A549 (cell line): ENCODE measurements around the gene THEM5. TPM values are rescaled to one million over a fixed set of nuclear protein-coding genes. Genes with fewer than 3 reads are reported as not detected.

Experiments
- ATAC-seq, 2 experiments: fragments of 200-7000 bp in 1 of 2; fragments of >200 bp in 1 of 2; cut with Nextera tagmentation in 1 of 2; cut with Tn5 transposase in 1 of 2; 3 replicates each; pipeline versions ENCODE4 v1.8.0 to v1.9.1; 2018 to 2020; ENCODE audit warnings: mild to moderate bottlenecking in 1 of 2, moderate library complexity in 1 of 2
- CTCF ChIA-PET: fragments of 300-600 bp; sonication (Branson Sonifier 250); formaldehyde crosslinking; extraction: SDS; loops from one replicate; lab custom pipeline; 2021; ENCODE audit warnings: antibody characterized with exemption, inconsistent platforms; lab: Yijun Ruan, JAX
- POLR2A ChIA-PET: fragments of 350-600 bp; formaldehyde crosslinking; extraction: SDS; loops from one replicate; lab custom pipeline; 2021; ENCODE audit warnings: antibody characterized with exemption, inconsistent platforms; lab: Yijun Ruan, JAX
- DNase-seq, 2 experiments: peaks; one replicate each; pipeline versions ENCODE4 v3.0.0 to v3.0.0-alpha.2; 2011 to 2016; ENCODE audit warnings: low read depth in 1 of 2, low spot score in 1 of 2
- FAIRE-seq: peaks from 2 replicates; lab custom pipeline; 2011; peaks lifted over from hg19 to GRCh38; lab: Jason Lieb, UNC
- H3K27ac ChIP-seq, 2 experiments: fragments of >200 bp; sonication (Bioruptor Twin); formaldehyde crosslinking; 3 replicates each; pipeline ENCODE4 v1.5.1; 2016 to 2017
- H3K4me1 ChIP-seq: fragments of >200 bp; sonication (Bioruptor Twin); formaldehyde crosslinking; 3 replicates; pipeline ENCODE4 v1.6.1; 2016
- H3K4me2 ChIP-seq: fragments of >200 bp; sonication (Bioruptor Twin); formaldehyde crosslinking; 3 replicates; pipeline ENCODE4 v1.6.1; 2016
- H3K4me3 ChIP-seq: fragments of >200 bp; sonication (Bioruptor Twin); formaldehyde crosslinking; 3 replicates; pipeline ENCODE4 v1.5.1; 2016
- H3K9me3 ChIP-seq: fragments of >200 bp; sonication (Bioruptor Twin); formaldehyde crosslinking; 3 replicates; pipeline ENCODE4 v1.6.1; 2016
- ATOH8 ChIP-seq: fragments of 250-450 bp; sonication (Bioruptor Pico); IDR thresholded peaks from 2 replicates; pipeline ENCODE4 v1.5.0; 2020; ENCODE audit warnings: low read depth, mild to moderate bottlenecking, moderate library complexity
- BCL3 ChIP-seq: fragments of >200 bp; sonication (Bioruptor Twin); formaldehyde crosslinking; IDR thresholded peaks from 3 replicates; pipeline ENCODE4 v1.6.1; 2016
- BHLHE40 ChIP-seq: IDR thresholded peaks from 2 replicates; pipeline ENCODE4 v1.6.1; 2012; ENCODE audit warnings: low read depth, low read length, inconsistent platforms
- CBX2 ChIP-seq: fragments of 200-600 bp; sonication (generic); IDR thresholded peaks from 2 replicates; pipeline ENCODE4 v1.6.1; 2016; ENCODE audit warnings: low read depth, mild to moderate bottlenecking, borderline replicate concordance
- CEBPB ChIP-seq, 2 experiments: fragments of >200 bp in 1 of 2; sonication (Bioruptor Twin) in 1 of 2; formaldehyde crosslinking in 1 of 2; IDR thresholded peaks; 2 replicates each; pipeline ENCODE4 v1.6.1; 2012 to 2016
- CTCF ChIP-seq: fragments of >200 bp; sonication (Bioruptor Twin); formaldehyde crosslinking; IDR thresholded peaks from 3 replicates; pipeline ENCODE4 v1.5.1; 2016
- EP300 ChIP-seq, 2 experiments: fragments of >200 bp; sonication (Bioruptor Twin); formaldehyde crosslinking; IDR thresholded peaks; 2 replicates in 1 of 2; 3 replicates in 1 of 2; pipeline ENCODE4 v1.6.1; 2016 to 2017
- ESRRA ChIP-seq: fragments of 150-350 bp; IDR thresholded peaks from 2 replicates; pipeline ENCODE4 v1.6.1; 2014; ENCODE audit warnings: mild to moderate bottlenecking, low read length, borderline replicate concordance
- FOXS1 ChIP-seq: fragments of 250-450 bp; sonication (Bioruptor Pico); IDR thresholded peaks from 2 replicates; pipeline ENCODE4 v1.5.0; 2020; ENCODE audit warnings: mild to moderate bottlenecking, moderate library complexity
- HDAC2 ChIP-seq: fragments of 200-600 bp; sonication (generic); IDR thresholded peaks from 2 replicates; pipeline ENCODE4 v1.6.1; 2016
- HEYL ChIP-seq: fragments of 250-450 bp; sonication (Bioruptor Pico); IDR thresholded peaks from 2 replicates; pipeline ENCODE4 v1.8.0; 2021; ENCODE audit warnings: mild to moderate bottlenecking, moderate library complexity
- HOXB5 ChIP-seq: fragments of 250-450 bp; sonication (Bioruptor Pico); IDR thresholded peaks from 2 replicates; pipeline ENCODE4 v1.5.0; 2020; ENCODE audit warnings: mild to moderate bottlenecking, moderate library complexity
- KDM1A ChIP-seq: fragments of 200-600 bp; sonication (generic); IDR thresholded peaks from 2 replicates; pipeline ENCODE4 v1.6.1; 2016; ENCODE audit warnings: low read depth, mild to moderate bottlenecking
- KDM5A ChIP-seq: fragments of 200-600 bp; sonication (generic); IDR thresholded peaks from 2 replicates; pipeline ENCODE4 v1.6.1; 2016; ENCODE audit warnings: antibody characterized with exemption, mild to moderate bottlenecking
- MYC ChIP-seq: IDR thresholded peaks from 2 replicates; pipeline ENCODE4 v1.6.1; 2012; ENCODE audit warnings: mild to moderate bottlenecking, inconsistent platforms, low read length, improper control_type of control experiment, borderline replicate concordance
- NFE2L2 ChIP-seq: fragments of 150-350 bp; conservative IDR thresholded peaks from 2 replicates; pipeline ENCODE4 v1.6.1; 2014; ENCODE audit warnings: low read length
- NPAS2 ChIP-seq: fragments of 250-450 bp; sonication (Bioruptor Pico); IDR thresholded peaks from 2 replicates; pipeline ENCODE4 v1.8.0; 2022; ENCODE audit warnings: mild to moderate bottlenecking, moderate library complexity, borderline replicate concordance
- PHF8 ChIP-seq: fragments of 200-600 bp; sonication (generic); IDR thresholded peaks from 2 replicates; pipeline ENCODE4 v1.6.1; 2016; ENCODE audit warnings: low read depth, mild to moderate bottlenecking, antibody characterized with exemption, moderate library complexity, borderline replicate concordance
- POLR2A ChIP-seq: IDR thresholded peaks from 2 replicates; pipeline ENCODE4 v1.6.1; 2012; ENCODE audit warnings: mild to moderate bottlenecking, low read length
- RARB ChIP-seq: fragments of 250-450 bp; sonication (Bioruptor Pico); IDR thresholded peaks from 2 replicates; pipeline ENCODE4 v1.8.0; 2021; ENCODE audit warnings: mild to moderate bottlenecking, moderate library complexity
- RCOR1 ChIP-seq: fragments of 150-350 bp; IDR thresholded peaks from 2 replicates; pipeline ENCODE4 v1.6.1; 2014; ENCODE audit warnings: antibody characterized with exemption, low read length, low read depth
- RNF2 ChIP-seq: fragments of 200-600 bp; sonication (generic); IDR thresholded peaks from 2 replicates; pipeline ENCODE4 v1.6.1; 2016; ENCODE audit warnings: low read depth, mild to moderate bottlenecking, antibody characterized with exemption, moderate library complexity, borderline replicate concordance
- SREBF2 ChIP-seq: fragments of 450-650 bp; IDR thresholded peaks from 2 replicates; pipeline ENCODE4 v1.6.1; 2014; ENCODE audit warnings: mild to moderate bottlenecking, moderate library complexity
- USF2 ChIP-seq: fragments of 450-650 bp; IDR thresholded peaks from 2 replicates; pipeline ENCODE4 v1.6.1; 2014; ENCODE audit warnings: antibody characterized with exemption
- ZSCAN20 ChIP-seq: fragments of 250-450 bp; sonication (Bioruptor Pico); IDR thresholded peaks from 2 replicates; pipeline ENCODE4 v1.8.0; 2022; ENCODE audit warnings: mild to moderate bottlenecking, moderate library complexity
- WGBS: methylation state at CpG from one replicate; pipeline ENCODE4 v1.1.6; 2017; ENCODE audit errors: missing lambda C conversion rate; 5-methylcytosine and 5-hydroxymethylcytosine counted together
- polyA plus RNA-seq, 4 experiments: library from polyadenylated mRNA; depleted of rRNA in 3 of 4; stranded (reverse); fragments of >200 nt; fragmentation: RNase III in 1 of 4; extraction: RNeasy Plus Mini Kit Qiagen cat#74134 plus additional on column Dnase treatment in 1 of 4; gene quantifications; 2 replicates in 3 of 4; 3 replicates in 1 of 4; pipeline ENCODE4 v1.2.3, GENCODE V29; 2011 to 2017

The THEM5 gene
- polyA plus RNA-seq, 2 of the 4 experiments (the other 2 are of a cell fraction), result not detected

GRCh38 chr1:151849126-151849525, 4.4 kb downstream of the THEM5 start:
- Histone ChIP-seq H3K27ac (no peak overlapping the region), H3K4me2 (no peak overlapping the region), H3K9me3 (no peaks in the 10 kb centered on the region), H3K4me3 (no peak overlapping the region), H3K4me1 (peaks cover 11% of the 10 kb centered on the region; the same call in 2 of the 3 replicates)
- 93% methylated on average over 3 of the region's 3 CpGs for WGBS
- CTCF ChIA-PET, result interaction anchor here (0.6 to 6.5 kb wide), 5 partner anchors 9 to 692 kb away, joined by 3 to 51 read pairs (median 4); no protein-coding TSS in a partner anchor
- FAIRE-seq (no peak), ATAC-seq (no peak), DNase-seq (no peak)
- POLR2A ChIA-PET, result interaction anchor here (0.7 kb wide), 1 partner anchor 8 kb away, joined by 3 read pairs; no protein-coding TSS in a partner anchor
- TF ChIP-seq EP300 (IDR thresholded peaks at IDR 0.05) (no peak), POLR2A (no peak), RARB (no peak), PHF8 (no peak), FOXS1 (CRISPR knock-in tag) (no peak), BHLHE40 (no peak), CEBPB (IDR thresholded peaks at IDR 0.05) (no peak), NFE2L2 (no peak), HDAC2 (no peak), BCL3 (no peak), ZSCAN20 (no peak), CTCF (no peak)

- Histone ChIP-seq H3K4me1 (peaks cover 11% of the 10 kb centered on the region; the same call in 2 of the 3 replicates), H3K9me3 (no peaks in the 10 kb centered on the region), H3K4me3 (no peak overlapping the region), H3K27ac (no peak overlapping the region)
- no peak for ATAC-seq
- CTCF ChIA-PET, result interaction anchor here (1.3 to 6.5 kb wide), 4 partner anchors 10 to 155 kb away, joined by 4 to 51 read pairs (median 6); no protein-coding TSS in a partner anchor
- WGBS, result 54% methylated on average over 11 of the region's 11 CpGs
- TF ChIP-seq SREBF2 (no peak), KDM1A (no peak), USF2 (no peak), RNF2 (no peak), CBX2 (no peak), NPAS2 (CRISPR knock-in tag) (no peak), HOXB5 (no peak), ATOH8 (CRISPR knock-in tag) (no peak), POLR2A (no peak), PHF8 (no peak), RCOR1 (no peak), RARB (no peak), NFE2L2 (no peak), MYC (no peak), HEYL (CRISPR knock-in tag) (no peak), ESRRA (no peak), CTCF (no peak), KDM5A (no peak)
- TF ChIP-seq, all 56 proteins: peak for 0
- no peak for DNase-seq
- POLR2A ChIA-PET, result no interaction called here
- FAIRE-seq, result no peak
- no peak overlapping the region for H3K4me2 ChIP-seq
Measured at GRCh38 chr1:151847867-151848596, 5.5 kb downstream of the THEM5 start.
